MM.1S (cell line): ENCODE data around the gene MEP1A.

Experiments
- DNase-seq: peaks from one replicate; pipeline ENCODE4 v3.0.0-alpha.2; 2015
- H2AFZ ChIP-seq: fragments of 300-600 bp; sonication (generic); 2 replicates; pipeline ENCODE4 v1.6.0; 2016; ENCODE audit warnings: antibody characterized with exemption, low read length
- H3F3A ChIP-seq: fragments of 300-600 bp; sonication (generic); 2 replicates; pipeline ENCODE4 v1.6.1; 2016; ENCODE audit warnings: mild to moderate bottlenecking, antibody characterized with exemption, low read length, moderate library complexity, mixed read lengths; ENCODE audit not compliant: insufficient read depth
- H3K27ac ChIP-seq: fragments of 300-600 bp; sonication (generic); 2 replicates; pipeline ENCODE4 v1.5.1; 2016; ENCODE audit warnings: mild to moderate bottlenecking, low read length
- H3K27me3 ChIP-seq: fragments of 300-600 bp; sonication (generic); replicated peaks from 2 replicates; pipeline ENCODE4 v1.6.0; 2016; ENCODE audit warnings: low read length; ENCODE audit not compliant: insufficient read depth
- H3K36me3 ChIP-seq: fragments of 300-600 bp; sonication (generic); replicated peaks from 2 replicates; pipeline ENCODE4 v1.6.1; 2016; ENCODE audit warnings: mild to moderate bottlenecking, low read length, mixed read lengths; ENCODE audit not compliant: insufficient read depth
- H3K4me1 ChIP-seq: fragments of 300-600 bp; sonication (generic); 2 replicates; pipeline ENCODE4 v1.6.1; 2016; ENCODE audit warnings: low read length, mixed read lengths
- H3K4me2 ChIP-seq: fragments of 300-600 bp; sonication (generic); 2 replicates; pipeline ENCODE4 v1.6.0; 2016; ENCODE audit warnings: low read depth, low read length
- H3K4me3 ChIP-seq: fragments of 300-600 bp; sonication (generic); 2 replicates; pipeline ENCODE4 v1.5.1; 2016; ENCODE audit warnings: low read length, mixed read lengths
- H3K79me2 ChIP-seq: fragments of 300-600 bp; sonication (generic); 2 replicates; pipeline ENCODE4 v1.6.1; 2016; ENCODE audit warnings: mixed run types, low read length, mixed read lengths
- H3K9ac ChIP-seq: fragments of 300-600 bp; sonication (generic); 2 replicates; pipeline ENCODE4 v1.6.1; 2016; ENCODE audit warnings: low read length, mixed read lengths
- H3K9me2 ChIP-seq: fragments of 300-600 bp; sonication (generic); replicated peaks from 2 replicates; pipeline ENCODE4 v1.6.1; 2016; ENCODE audit warnings: mild to moderate bottlenecking, low read length, mixed read lengths; ENCODE audit not compliant: insufficient read depth
- H3K9me3 ChIP-seq: fragments of 300-600 bp; sonication (generic); replicated peaks from 2 replicates; pipeline ENCODE4 v1.6.1; 2016; ENCODE audit warnings: mild to moderate bottlenecking, low read length, mixed read lengths; ENCODE audit not compliant: insufficient read depth
- H4K20me1 ChIP-seq: fragments of 300-600 bp; sonication (generic); 2 replicates; pipeline ENCODE4 v1.6.1; 2016; ENCODE audit warnings: mild to moderate bottlenecking, low read length, moderate library complexity, mixed read lengths; ENCODE audit not compliant: insufficient read depth
- CTCF ChIP-seq: fragments of 300-600 bp; sonication (generic); IDR thresholded peaks from 2 replicates; pipeline ENCODE4 v1.5.1; 2016; ENCODE audit warnings: antibody characterized with exemption, low read length, mixed read lengths
- EZH2 ChIP-seq: fragments of 300-600 bp; sonication (generic); optimal IDR thresholded peaks from 2 replicates; pipeline ENCODE3; 2017; ENCODE audit warnings: low read depth, mild to moderate bottlenecking, antibody characterized with exemption, low read length, mixed read lengths
- EZH2phosphoT487 ChIP-seq: fragments of 300-600 bp; sonication (generic); IDR thresholded peaks from 2 replicates; pipeline ENCODE4 v1.6.1; 2018; ENCODE audit warnings: antibody characterized with exemption, low read length

Gene MEP1A

GRCh38 chr6:46784535-46784934 is 8.7 kb upstream of the MEP1A start:
- no peak for DNase-seq
- Histone ChIP-seq H3K9me3 (no peaks in the 10 kb centered on the region), H3K4me3 (no peak overlapping the region), H3F3A (no peaks in the 10 kb centered on the region), H2AFZ (no peak overlapping the region), H3K9me2 (no peaks in the 10 kb centered on the region), H3K36me3 (no peaks in the 10 kb centered on the region), H3K27ac (no peak overlapping the region), H4K20me1 (no peaks in the 10 kb centered on the region), H3K9ac (no peak overlapping the region), H3K27me3 (no peaks in the 10 kb centered on the region), H3K4me2 (no peak overlapping the region), H3K79me2 (no peaks in the 10 kb centered on the region), H3K4me1 (no peaks in the 10 kb centered on the region)
- TF ChIP-seq EZH2phosphoT487 (no peak), CTCF (no peak), EZH2 (no peak)

- Histone ChIP-seq H3K9me3 (no peaks in the 10 kb centered on the region), H3K9me2 (no peaks in the 10 kb centered on the region), H3F3A (no peaks in the 10 kb centered on the region), H3K27me3 (no peaks in the 10 kb centered on the region), H3K4me3 (no peak overlapping the region), H3K27ac (no peak overlapping the region), H3K9ac (no peak overlapping the region), H3K4me2 (no peak overlapping the region), H2AFZ (no peak overlapping the region), H4K20me1 (no peaks in the 10 kb centered on the region), H3K4me1 (no peaks in the 10 kb centered on the region), H3K79me2 (no peaks in the 10 kb centered on the region), H3K36me3 (no peaks in the 10 kb centered on the region)
- no peak for DNase-seq
- TF ChIP-seq EZH2phosphoT487 (no peak), CTCF (no peak), EZH2 (no peak)
Measured at GRCh38 chr6:46787871-46788540, 5.2 kb upstream of the MEP1A start.

- DNase-seq, result no peak
- Histone ChIP-seq H3K4me3 (no peak overlapping the region), H3K27me3 (no peaks in the 10 kb centered on the region), H4K20me1 (no peaks in the 10 kb centered on the region), H3K9ac (no peak overlapping the region), H3K9me2 (no peaks in the 10 kb centered on the region), H3K4me1 (no peaks in the 10 kb centered on the region), H3K27ac (no peak overlapping the region), H3K79me2 (no peaks in the 10 kb centered on the region), H3K9me3 (no peaks in the 10 kb centered on the region), H3K36me3 (no peaks in the 10 kb centered on the region), H3F3A (no peaks in the 10 kb centered on the region), H2AFZ (no peak overlapping the region), H3K4me2 (no peak overlapping the region)
- no peak for TF ChIP-seq CTCF
- TF ChIP-seq EZH2phosphoT487, result no peak
- TF ChIP-seq EZH2, result no peak
Measured at GRCh38 chr6:46788791-46789190, 4.4 kb upstream of the MEP1A start.
